Nucleus accumbens (tissue), 56 donors: ENCODE results near the gene GPR160.

Experiments used
- DNase-seq, 56 donors: peaks; one replicate each; lab custom pipeline; 2025; lab: John Stamatoyannopoulos, UW

The GPR160 gene

DNA sequence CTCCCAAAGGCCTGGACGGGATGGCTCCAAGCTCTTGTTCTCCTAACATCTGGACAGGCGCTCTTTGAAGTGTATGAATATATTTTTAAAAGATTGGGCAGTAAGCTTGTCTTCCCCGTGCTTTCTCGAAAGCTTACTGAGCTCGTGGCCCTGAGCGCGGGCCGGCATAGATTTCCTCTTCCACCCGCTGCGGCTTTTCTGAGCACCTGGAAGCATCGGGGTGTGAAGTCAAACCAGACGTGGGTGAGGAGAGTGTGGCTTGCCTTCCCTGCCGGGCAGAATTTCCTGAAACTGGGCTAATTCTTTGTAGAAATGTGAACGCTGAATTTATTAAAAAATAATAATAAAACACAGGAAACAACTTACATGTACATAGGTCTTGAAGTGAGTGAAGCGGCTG is 25.9 kb downstream of the GPR160 start:
- no peak for DNase-seq

- no peak for DNase-seq
Measured at GRCh38 chr3:170064108-170064507, 26.3 kb downstream of the GPR160 start.

DNA sequence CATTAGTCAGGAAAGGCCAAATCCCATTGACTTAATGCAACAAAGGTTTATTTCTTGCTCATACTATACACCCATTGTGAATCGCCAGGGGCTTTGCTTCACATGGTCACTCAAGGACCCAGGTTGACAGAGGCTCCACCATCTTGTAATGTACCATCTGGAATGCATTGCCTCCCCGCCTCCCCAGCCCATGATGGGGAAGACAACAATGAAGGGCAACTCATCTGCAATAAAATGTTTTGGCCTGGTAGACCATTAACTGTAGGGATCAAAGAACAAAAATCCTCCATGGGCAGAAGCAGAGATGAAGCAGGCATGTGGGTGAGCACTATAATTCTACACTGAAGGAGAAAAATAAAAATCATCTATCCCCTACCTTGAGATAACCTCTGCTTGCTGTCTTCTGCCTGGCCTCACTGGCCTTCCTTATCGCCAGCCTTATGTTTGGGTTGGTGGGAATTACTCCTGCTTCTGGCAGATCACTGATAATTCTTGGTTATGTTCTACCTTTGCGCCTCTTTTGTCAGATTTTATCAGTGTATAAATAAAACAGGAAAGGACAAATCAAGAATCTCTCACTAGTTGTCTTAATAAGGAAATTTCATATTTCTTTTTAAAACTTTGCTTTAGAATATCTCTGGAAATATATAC is 37.8 kb downstream of the GPR160 start:
- DNase-seq: no peak

DNA sequence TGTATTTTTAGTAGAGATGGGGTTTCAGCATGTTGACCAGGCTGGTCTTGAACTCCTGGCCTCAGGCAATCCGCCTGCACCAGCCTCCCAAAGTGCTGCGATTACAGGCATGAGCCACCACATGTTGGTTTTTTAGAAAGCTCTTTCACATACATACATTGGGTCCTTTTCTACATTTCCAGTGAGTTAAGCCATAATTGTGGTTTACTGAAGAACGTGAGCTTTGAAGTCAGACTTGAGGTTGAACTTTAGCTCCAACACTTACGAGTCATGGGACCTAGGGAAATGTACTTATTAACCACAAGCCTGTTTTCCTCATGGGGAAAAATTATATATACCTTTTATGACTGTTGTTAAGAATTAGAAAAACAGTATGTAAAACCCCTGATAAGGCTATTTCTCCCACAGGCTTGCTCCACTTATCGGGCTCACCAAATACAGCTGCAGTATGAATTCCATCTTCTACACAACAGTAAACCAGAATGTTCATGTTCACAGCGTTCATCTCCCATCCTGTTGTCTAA is 39.0 kb downstream of the GPR160 start:
- DNase-seq: no peak

DNA sequence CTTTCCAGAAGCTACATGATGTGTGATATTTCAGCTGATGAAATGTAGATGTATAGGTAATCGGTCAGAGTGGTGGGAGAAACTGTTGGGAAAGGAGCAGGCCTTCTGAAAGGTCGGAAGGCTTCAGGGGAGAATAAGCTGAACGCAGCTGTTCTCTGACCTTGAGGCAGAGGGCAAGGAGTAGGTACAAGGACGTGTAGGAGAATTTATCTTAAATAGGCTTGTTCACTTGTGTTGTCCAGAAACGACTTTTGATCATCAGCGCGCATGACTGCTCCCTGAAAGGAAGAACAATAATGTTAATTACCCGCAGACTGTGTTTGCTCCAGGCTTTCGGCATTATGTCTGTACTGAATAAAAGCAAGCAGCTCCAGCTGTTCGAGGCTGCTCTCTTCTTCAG is 39.6 kb downstream of the GPR160 start:
- DNase-seq: no peak

GRCh38 chr3:170078620-170079281 is 41.0 kb downstream of the GPR160 start:
- DNase-seq: no peak

- DNase-seq: no peak
Measured at GRCh38 chr3:170079536-170080165, 41.9 kb downstream of the GPR160 start.

- no peak for DNase-seq
Measured at GRCh38 chr3:170080605-170081004, 42.8 kb downstream of the GPR160 start.

GRCh38 chr3:170081079-170081741 is 43.4 kb downstream of the GPR160 start:
- no peak for DNase-seq

DNA sequence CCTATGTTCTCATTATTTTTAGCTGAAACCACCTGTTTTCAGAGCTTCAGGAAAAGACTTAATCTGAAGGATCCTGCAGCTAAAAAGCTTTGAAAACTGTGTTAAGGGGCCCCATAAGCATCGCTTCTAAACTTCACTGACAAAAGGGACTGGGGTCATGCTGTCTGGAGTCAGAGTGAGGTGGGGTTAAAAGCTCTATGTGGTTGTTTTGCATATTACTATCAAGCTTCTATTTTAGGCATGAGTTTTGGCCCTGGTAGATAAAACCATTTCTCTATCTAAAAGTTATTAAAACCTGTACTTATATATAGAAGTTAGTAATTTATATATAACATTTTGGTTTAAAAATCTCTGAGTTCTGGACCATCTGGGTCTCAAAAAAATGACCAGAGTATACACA is 45.5 kb downstream of the GPR160 start:
- no peak for DNase-seq

DNA sequence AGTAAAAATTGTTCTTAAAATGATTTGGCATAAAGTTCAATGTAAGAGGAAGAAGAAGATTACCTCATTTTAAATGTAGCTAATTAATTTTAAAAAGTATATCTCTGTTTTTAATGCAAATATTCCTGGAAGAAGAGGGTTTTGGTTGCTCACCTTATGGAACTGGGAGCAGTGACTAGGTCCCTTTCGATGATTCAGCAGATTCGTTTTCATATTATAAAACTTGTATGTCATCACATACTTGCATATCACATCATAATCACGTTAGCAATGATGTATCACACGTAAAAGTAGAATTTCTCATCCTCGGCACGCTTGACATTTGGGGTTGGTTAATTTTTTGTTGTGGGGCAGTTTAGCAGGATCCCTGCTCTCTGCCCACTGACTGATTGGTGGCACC is 47.6 kb downstream of the GPR160 start:
- no peak for DNase-seq

- no peak for DNase-seq
Measured at GRCh38 chr3:170089862-170090600, 52.2 kb downstream of the GPR160 start.

GRCh38 chr3:170090601-170090981 is 52.8 kb downstream of the GPR160 start:
- no peak for DNase-seq

GRCh38 chr3:170092907-170093306 is 55.1 kb downstream of the GPR160 start:
- no peak for DNase-seq

- no peak for DNase-seq
Measured at GRCh38 chr3:170095771-170096170, 58.0 kb downstream of the GPR160 start.

DNA sequence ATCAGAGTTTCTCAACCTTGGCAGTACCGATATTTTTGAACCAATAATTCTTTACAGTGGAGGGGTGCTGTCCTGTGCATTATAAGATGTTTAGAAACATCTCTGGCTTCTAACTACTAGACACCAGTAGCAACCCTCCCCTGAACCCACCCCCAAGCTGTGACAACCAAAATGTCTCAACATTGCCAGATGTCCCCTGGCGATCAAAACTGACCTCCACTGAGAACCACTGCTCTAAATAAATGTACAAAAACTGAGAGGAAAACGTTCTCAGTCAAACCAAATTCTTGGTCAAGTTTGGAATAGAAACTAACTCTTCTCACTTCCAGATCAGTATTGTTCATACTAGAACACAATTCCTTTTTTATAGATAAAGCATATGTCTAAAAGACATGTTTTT is 58.5 kb downstream of the GPR160 start:
- DNase-seq: no peak

DNA sequence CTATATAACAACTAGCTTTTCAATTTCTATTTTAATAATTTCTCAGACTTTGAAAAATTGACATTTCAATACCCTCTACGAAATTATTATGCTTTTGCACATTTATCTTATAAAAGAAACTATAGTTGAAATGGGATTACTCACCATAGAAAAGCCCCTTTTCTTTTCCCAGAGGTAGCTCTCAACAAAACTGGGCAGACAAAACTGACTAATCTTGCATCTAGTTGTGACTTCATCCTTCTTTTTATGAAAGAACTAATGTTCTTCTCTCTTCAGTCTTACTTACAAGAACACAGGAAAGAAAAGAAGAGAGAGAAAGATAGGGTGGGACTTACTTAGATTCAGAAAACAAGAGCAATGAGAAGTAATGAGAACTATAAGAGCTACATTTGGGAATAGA is 61.0 kb downstream of the GPR160 start:
- DNase-seq: no peak

DNA sequence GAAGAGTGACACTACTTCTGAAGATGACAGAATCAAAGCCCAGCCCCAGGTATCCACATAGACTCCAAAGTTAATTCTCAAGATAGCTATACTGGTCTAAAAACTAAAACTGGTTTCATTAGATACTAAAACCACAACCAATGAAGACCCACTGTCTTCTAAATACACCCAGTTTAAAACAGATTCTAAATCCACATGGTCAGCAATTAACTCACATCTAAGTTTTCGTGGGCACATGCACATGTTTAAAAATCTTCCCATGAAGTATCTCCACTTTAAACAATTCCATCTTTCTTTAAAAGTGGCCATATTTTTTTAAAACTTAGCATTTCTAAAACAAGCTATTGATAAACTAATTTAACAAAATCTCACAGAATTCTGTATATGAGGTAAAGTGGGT is 63.1 kb downstream of the GPR160 start:
- DNase-seq: no peak

DNA sequence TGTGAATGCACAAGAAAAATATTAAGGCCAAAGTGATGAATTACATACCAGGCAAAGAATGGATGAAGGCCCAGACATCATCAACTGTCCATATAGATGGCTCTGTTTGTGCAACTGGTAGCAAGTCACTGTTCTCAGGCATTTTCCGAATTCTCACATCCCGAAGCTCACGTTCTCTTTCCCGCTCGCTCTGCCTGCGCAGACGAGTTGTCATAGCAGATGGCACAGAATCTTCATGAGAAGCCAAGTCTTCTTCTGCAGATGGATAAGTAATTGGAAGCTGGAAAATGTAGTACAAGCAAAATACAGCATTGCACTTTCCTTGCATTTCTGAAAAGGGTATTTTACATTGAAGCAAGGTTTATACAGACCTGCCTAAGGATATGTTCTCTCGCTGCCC is 64.6 kb downstream of the GPR160 start:
- no peak for DNase-seq

DNA sequence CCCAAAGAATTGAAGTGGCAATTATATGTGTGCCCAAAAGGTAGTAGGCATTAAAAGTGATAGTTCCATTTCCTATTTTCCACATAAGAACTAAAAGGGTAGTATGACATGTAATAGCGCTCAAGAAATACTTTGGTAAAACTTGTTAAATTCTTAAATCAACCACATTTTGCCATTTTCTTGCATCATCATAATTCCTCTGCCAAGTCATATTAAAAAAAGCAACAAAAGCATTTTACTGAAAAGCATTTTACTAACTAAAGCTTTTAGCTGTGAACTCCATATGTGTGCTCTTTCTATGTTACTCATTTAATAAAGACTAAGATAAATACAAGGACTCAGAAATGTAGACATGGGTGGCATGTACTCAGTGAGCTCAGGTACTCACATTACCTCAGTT is 70.1 kb downstream of the GPR160 start:
- no peak for DNase-seq

DNA sequence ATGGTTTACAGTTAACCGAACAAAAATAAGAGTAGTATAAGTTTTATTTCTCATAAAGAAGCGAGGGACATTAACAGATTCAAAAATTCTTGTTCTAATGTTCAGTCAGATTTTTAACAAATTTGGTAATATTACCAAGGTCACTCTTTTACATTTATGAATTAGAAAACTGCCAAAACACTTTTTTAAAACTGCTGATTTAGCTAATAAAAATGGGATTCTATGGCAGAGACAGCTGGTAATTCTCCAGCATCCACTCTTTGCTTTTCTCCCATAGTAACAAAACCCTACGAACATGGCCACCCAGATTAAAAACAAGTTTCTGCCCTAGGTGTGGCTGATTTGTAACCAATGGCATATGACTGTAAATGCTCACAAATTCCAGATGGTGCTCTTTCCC is 71.2 kb downstream of the GPR160 start:
- no peak for DNase-seq
